ENCODE measurements around the gene ZNF655.
A peak's percentile ranks its signal among the peaks of the same experiment; 100 is the strongest.
"Not testable (repeated sequence)": the region's sequence is repeated elsewhere in the genome, so short reads cannot be mapped to it uniquely, and the experiment has no call there.

Gene ZNF655

DNA sequence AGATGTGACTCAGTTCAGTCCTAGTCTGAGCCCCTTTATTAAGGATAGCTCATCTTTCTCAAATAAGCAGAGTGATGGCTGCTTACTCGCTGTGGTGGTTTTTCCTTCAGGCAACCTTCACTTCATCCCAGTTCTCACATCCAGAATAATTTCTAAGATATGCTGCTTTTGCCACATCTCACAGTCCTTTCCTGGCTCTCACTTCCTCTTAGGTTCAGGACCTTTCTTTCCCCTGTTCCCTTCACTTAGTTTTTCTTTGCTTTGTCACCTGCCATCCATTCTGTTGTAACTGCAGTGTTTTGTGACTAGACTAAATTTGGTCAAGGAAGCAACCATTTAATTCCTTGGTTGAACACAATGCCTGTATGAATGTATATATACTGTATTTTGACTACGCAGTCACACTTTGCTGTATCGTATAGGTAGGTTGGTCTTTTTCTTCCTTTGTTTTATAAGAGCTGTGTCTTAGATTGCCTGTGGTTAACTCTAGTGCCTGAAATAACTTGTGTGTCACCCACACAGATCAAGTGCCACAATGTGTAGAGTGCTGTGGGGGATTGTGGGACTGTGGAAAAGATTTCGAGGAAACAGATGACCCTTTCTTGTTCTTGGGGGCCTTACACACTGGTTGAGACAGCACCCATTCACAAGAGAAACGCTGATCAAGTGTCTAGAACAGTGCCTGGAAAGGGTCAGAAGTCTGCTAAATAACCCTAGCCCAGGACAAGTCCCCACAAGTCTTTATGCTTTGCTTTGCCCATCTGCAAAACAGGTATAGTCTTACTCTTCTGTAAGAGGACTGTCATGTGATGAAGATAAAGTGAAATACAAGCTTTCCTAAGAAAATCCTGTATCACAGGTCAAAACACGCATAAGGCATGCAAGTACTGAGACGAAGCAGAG, 2.6 kb downstream of the ZNF655 start:
- DNase-seq (ENCODE audit: low read depth, low spot score) = no peak

DNA sequence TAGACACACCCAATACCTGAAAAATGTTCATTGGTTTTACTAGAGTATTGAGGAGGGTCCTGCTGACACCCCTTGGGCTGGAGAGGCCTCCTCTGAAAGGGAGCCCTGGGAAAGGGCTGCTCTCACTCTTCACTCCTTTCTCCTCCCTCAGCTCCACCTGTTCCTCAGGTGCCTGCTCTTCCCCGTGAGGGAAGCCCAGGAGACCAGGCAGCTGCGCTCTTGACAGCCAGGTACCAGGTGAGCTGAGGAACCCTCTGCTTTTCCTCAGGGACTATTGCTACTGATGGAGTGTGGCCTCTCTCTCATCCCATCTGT, 3.3 kb downstream of the ZNF655 start:
- DNase-seq (ENCODE audit: low read depth, low spot score) = no peak

DNA sequence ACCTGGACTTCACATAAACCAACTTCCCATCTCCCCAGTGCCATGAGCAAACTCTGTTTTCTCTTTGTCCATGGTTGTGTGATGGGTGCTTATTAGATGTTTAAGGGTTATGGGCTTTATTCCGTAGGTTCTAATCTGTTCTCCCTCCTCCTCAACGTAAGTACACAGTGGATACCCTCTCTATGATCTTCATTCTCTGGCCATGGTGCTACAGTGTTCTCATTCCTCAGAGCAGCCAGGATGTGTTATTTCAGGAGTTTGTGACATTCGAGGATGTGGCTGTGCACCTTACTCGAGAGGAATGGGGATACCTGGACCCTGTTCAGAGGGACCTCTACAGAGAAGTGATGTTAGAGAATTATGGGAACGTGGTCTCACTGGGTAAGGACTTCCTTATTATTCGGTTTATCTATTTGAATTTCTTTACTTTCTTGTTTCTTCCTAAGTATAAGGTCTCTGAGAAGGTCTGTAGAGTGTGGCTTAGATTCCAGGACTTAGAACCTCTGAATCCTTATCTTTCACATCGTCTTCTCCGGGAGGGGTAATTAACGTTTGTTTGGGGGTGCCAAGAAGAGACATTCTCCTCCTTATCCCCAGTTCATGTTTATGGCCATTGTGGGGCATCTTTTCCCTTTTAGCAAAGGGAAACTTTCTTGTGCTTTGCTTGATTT, 3.8 kb downstream of the ZNF655 start:
- no peak for DNase-seq (ENCODE audit: low read depth, low spot score)

DNA sequence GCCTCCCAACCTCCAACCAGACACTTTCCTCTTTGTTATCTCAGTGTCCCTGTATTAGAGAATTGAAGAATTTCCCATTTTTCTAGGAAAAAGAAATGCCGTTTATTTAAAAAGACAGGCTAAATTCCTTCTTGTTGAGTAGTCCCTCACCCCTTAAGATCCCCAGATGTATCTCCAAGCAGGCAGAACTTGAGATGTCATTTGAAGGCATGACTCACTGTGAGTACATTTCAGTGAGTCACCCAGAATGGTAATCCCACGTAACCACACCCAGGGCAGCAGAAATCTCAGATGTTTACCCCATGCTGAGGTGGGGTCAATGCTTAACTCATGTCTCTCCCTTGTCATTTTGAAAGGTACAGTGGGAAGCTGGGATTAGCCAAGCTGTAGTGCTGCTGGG, 4.4 kb downstream of the ZNF655 start:
- DNase-seq (ENCODE audit: low read depth, low spot score) = peak; percentile 15

DNA sequence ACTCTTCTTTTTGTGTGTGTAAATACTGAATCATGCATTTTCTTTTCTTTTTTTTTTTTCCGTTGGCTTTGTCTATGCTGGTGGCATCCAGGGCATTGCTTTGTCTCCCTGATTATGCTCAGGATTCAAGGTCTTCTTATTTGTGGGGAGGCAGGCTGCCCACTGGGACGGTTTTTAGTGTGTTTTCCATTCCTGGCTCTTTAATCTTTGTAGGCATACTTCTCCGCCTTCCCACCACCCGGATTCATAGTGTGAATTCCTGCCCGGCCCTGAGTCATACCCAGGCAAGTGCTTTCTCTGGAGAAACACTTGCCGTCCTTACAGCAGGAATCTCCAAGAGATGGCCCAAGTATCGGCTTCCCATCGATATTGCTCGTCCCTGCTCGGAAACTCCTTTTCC, 5.2 kb downstream of the ZNF655 start:
- DNase-seq (ENCODE audit: low read depth, low spot score) = no peak

GRCh38 chr7:99568770-99569169, 10.3 kb downstream of the ZNF655 start:
- DNase-seq (ENCODE audit: low read depth, low spot score) = not testable (repeated sequence)

DNA sequence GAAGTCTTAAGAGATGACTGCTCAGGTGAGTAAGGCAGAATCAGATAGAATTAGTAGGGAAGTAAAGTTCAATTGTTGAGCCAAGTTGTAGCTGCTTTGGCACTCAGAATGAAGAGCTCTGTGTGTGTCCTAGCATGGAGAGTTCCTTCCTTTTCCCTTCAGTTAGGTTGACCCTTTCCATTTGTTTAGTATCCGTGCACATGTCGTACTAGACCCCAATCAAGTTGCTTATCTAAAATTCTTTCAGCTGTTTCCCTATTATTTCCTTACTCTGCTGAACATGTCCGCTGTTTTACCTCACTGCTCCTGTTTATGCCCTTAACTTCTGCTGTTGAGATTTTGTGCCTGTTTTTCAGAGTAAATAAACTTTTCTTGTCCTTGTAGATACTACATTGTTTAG, 13.3 kb downstream of the ZNF655 start:
- no peak for DNase-seq (ENCODE audit: low read depth, low spot score)

DNA sequence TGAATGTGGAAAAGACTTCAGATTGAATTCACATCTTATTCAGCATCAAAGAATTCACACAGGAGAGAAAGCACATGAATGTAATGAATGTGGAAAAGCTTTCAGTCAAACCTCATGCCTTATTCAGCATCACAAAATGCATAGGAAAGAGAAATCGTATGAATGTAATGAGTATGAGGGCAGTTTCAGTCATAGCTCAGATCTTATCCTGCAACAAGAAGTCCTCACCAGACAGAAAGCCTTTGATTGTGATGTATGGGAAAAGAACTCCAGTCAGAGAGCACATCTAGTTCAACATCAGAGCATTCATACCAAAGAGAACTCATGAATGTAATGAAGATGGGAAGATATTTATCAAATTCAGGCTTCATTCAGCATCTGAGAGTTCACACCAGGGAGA, 14.8 kb downstream of the ZNF655 start:
- DNase-seq (ENCODE audit: low read depth, low spot score) = no peak

- DNase-seq (ENCODE audit: low read depth, low spot score) = no peak
These were observed 17.8 kb downstream of the ZNF655 start for GRCh38 chr7:99576251-99576650.

DNA sequence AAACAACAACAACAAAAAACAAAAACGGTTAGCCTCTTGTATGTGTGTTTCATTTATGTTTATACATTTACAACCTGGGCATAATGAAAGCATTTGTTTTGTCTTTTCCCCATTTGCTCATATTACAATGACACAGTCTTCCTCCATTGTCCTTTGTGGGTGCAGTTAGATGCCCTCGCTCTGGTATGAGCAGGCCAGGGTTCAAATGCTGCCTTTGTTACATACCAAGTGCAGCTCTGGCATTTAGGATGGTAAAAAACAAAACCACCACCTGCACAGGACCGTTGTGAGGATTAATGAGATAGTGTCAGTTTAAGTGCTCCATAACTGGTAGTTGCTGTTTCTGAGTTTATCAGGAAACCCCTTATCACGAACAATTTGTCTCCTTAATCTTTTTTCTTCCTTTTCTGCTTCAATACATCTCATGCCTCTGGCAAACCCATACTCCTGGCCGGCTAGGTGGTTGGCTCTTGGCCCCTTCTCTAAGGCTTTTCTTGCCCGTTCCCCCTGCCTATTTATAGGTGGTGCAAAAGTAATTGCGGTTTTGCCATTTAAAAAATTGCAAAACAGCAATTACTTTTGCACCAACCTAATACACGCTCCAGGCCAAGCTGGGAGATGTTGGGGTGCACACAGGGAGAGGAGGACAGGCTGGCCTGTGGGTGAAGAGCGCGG, 21.0 kb downstream of the ZNF655 start:
- no peak for DNase-seq (ENCODE audit: low read depth, low spot score)

DNA sequence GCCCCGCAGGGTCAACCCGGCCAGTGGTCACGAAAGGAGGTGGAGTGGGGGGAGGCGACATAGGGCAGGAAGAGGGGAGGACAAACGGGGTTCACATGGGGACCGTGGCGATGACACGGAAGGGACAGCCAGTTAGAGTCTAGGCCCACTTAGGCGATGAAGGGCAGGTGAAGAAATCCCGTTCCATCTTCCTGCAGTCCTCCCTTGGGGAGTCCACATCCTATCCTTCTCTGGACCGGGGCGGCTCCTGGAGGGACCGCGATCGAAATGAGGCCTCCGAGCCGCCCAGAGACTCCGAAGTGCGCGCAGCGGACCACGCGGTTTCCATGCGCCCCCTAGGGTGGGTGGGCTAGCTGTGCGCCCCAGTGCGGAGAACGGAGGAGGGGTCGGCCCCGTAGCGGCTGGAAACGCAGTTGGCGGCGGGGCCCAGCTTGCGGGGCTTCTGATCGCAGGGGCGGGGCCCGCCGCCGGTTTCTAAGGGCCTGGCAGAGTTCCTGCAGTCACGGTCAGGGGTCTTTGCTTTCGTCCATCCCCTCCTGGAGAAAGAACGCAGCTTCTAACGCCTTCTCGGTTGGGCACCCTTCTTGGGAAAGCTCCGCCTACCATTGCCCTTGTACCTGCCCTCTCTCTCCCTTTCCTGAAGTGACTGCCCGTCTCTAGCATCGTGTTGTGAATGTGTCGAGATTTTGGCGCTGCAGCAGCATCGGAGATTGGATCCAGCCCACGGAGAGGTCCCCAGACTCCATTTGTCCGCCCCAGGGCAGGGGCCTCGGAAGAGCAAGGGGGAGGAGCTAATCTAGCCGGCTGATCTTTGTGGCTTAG, 21.7 kb downstream of the ZNF655 start:
- peak; percentile 12 for DNase-seq (ENCODE audit: low read depth, low spot score)

DNA sequence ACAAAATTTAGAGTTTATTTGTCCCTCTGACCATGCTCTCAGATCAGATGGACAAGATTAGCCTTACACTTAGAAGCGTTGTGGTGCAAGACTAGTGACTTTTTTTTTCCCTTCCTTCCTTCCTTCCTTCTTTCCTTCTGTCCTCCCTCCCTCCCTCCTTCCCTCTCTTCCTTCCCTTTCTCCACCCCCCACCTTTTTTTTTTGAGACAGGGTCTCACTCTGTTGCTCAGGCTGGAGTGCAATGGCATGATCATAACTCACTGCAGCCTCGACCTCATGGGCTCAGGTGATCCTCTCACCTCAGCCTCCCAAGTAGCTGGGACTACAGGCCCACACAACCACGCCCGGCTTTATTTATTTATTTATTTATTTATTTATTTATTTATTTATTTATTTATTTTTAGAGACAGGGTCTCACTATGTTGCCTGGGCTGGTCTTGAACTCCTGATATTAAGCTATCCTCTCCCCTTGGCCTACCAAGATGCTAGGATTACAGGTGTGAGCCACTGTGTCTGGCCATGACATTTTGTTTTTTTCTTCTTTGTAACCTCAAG, 22.4 kb downstream of the ZNF655 start:
- not testable (repeated sequence) for DNase-seq (ENCODE audit: low read depth, low spot score)

- no peak for DNase-seq (ENCODE audit: low read depth, low spot score)
These were observed 30.4 kb downstream of the ZNF655 start for GRCh38 chr7:99588868-99589267.

- DNase-seq (ENCODE audit: low read depth, low spot score) = no peak
These were observed 36.7 kb downstream of the ZNF655 start for GRCh38 chr7:99594948-99595745.

DNA sequence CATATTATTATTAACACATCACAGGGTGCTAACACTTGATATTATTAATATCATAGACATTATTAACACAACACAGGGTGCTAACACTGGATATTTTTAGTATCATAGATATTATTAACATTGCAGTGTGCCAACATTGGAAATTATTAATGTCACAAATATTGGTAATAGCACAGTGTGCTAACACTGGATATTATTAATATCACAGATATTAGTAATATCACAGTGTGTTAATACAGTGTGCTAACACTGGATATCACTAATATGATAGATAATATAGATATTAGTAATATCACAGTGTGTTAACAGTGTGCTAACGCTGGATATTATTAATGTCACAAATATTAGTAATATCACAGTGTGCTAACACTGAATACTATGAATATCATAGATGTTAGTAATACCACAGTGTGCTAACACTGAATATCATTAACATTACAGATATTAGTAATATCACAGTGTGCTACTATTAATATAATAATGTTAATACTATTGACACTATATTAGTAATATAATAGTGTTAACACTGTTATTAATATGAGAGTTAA, 38.0 kb downstream of the ZNF655 start:
- no peak for DNase-seq (ENCODE audit: low read depth, low spot score)

- no peak for DNase-seq (ENCODE audit: low read depth, low spot score)
These were observed 39.5 kb downstream of the ZNF655 start, which contains the start of gene TMEM225B for GRCh38 chr7:99597762-99598501. TMEM225B (plus strand) TSS chr7:99598267; CDS start chr7:99604389, 6,122 bp downstream.

- DNase-seq (ENCODE audit: low read depth, low spot score) = no peak
These were observed 41.4 kb downstream of the ZNF655 start for GRCh38 chr7:99599836-99600235.

- no peak for DNase-seq (ENCODE audit: low read depth, low spot score)
These were observed 43.3 kb downstream of the ZNF655 start for GRCh38 chr7:99601656-99602310.

- DNase-seq (ENCODE audit: low read depth, low spot score) = no peak
These were observed 47.1 kb downstream of the ZNF655 start for GRCh38 chr7:99605527-99605926.
